Activated CD4-positive, CD25-positive, alpha-beta regulatory T cell treated with anti-CD3 and anti-CD28 coated beads, Interleukin-2, amount 50 U/mL, for 24 hours (primary cell): ENCODE data around the gene LMNTD1.
"Not testable (repeated sequence)": the region's sequence is repeated elsewhere in the genome, so short reads cannot be mapped to it uniquely, and the experiment has no call there.

ENCODE experiments used
- ATAC-seq, 2 donors: fragments of 150-1000 bp; cut with Tn5 transposase; one replicate each; pipeline ENCODE4 v1.10.0; 2021; ENCODE audit warnings: mild to moderate bottlenecking in 1 of 2, moderate library complexity in 1 of 2

LMNTD1 gene

GRCh38 chr12:25488956-25489870 lies 63.9 kb downstream of the LMNTD1 start:
- ATAC-seq: not testable (repeated sequence)

- ATAC-seq: no peak
Measured at GRCh38 chr12:25482625-25483024, 70.5 kb downstream of the LMNTD1 start.

- no peak for ATAC-seq
Measured at GRCh38 chr12:25480145-25480544, 72.9 kb downstream of the LMNTD1 start.

- ATAC-seq: no peak
Measured at GRCh38 chr12:25477217-25477616, 75.9 kb downstream of the LMNTD1 start.

- ATAC-seq: no peak
Measured at GRCh38 chr12:25472453-25472852, 80.6 kb downstream of the LMNTD1 start.

GRCh38 chr12:25469861-25470260 lies 83.2 kb downstream of the LMNTD1 start:
- no peak for ATAC-seq

GRCh38 chr12:25469368-25469767 lies 83.7 kb downstream of the LMNTD1 start:
- no peak for ATAC-seq

- ATAC-seq: no peak
Measured at GRCh38 chr12:25463521-25463920, 89.6 kb downstream of the LMNTD1 start.

- ATAC-seq: no peak
Measured at GRCh38 chr12:25463005-25463404, 90.1 kb downstream of the LMNTD1 start.

- no peak for ATAC-seq
Measured at GRCh38 chr12:25459541-25459951, 93.5 kb downstream of the LMNTD1 start.

- no peak for ATAC-seq
Measured at GRCh38 chr12:25458047-25458552, 95.0 kb downstream of the LMNTD1 start.

- ATAC-seq: no peak
Measured at GRCh38 chr12:25456474-25456873, 96.6 kb downstream of the LMNTD1 start.

- ATAC-seq: no peak
Measured at GRCh38 chr12:25455696-25456095, 97.4 kb downstream of the LMNTD1 start.

GRCh38 chr12:25449007-25449406 lies 104.1 kb downstream of the LMNTD1 start:
- ATAC-seq: no peak

- ATAC-seq: no peak
Measured at GRCh38 chr12:25447046-25447445, 106.0 kb downstream of the LMNTD1 start.

- ATAC-seq: no peak
Measured at GRCh38 chr12:25438638-25439037, 114.4 kb downstream of the LMNTD1 start.

- peak in 1 of 2 donors; percentile 30 for ATAC-seq
Measured at GRCh38 chr12:25436206-25437030, 116.7 kb downstream of the LMNTD1 start.

- ATAC-seq: no peak
Measured at GRCh38 chr12:25435431-25435830, 117.7 kb downstream of the LMNTD1 start.

- no peak for ATAC-seq
Measured at GRCh38 chr12:25434515-25434914, 118.6 kb downstream of the LMNTD1 start.

- ATAC-seq: no peak
Measured at GRCh38 chr12:25433581-25434325, 119.3 kb downstream of the LMNTD1 start.

GRCh38 chr12:25433024-25433423 lies 120.1 kb downstream of the LMNTD1 start:
- ATAC-seq: no peak

- ATAC-seq: no peak
Measured at GRCh38 chr12:25427337-25428249, 125.5 kb downstream of the LMNTD1 start.
